Fibroblast of villous mesenchyme (primary cell): ENCODE measurements around the gene DDX49. TPM values are rescaled to one million over a fixed set of nuclear protein-coding genes. Genes with fewer than 3 reads are reported as not detected.

Source experiments
- DNase-seq: peaks from one replicate; pipeline ENCODE4 v3.0.0-alpha.2; 2010; ENCODE audit warnings: low read depth
- H3K4me3 ChIP-seq: 2 replicates; pipeline ENCODE4 v1.5.1; 2011; ENCODE audit warnings: low read depth, mild to moderate bottlenecking, low read length
- total RNA-seq: library from RNA; depleted of rRNA; stranded (reverse); fragments of >200 nt; gene quantifications from 2 replicates; pipeline ENCODE4 v1.2.3, GENCODE V29; 2012
- TF ChIP-seq, protein P1 (sequence below): IDR thresholded peaks from 2 replicates; pipeline ENCODE4 v1.5.1; 2012; ENCODE audit warnings: low read depth, mild to moderate bottlenecking, low read length; ENCODE audit not compliant: insufficient read depth

DDX49 gene
- total RNA-seq, 1 donor: 48.4 TPM

DNA sequence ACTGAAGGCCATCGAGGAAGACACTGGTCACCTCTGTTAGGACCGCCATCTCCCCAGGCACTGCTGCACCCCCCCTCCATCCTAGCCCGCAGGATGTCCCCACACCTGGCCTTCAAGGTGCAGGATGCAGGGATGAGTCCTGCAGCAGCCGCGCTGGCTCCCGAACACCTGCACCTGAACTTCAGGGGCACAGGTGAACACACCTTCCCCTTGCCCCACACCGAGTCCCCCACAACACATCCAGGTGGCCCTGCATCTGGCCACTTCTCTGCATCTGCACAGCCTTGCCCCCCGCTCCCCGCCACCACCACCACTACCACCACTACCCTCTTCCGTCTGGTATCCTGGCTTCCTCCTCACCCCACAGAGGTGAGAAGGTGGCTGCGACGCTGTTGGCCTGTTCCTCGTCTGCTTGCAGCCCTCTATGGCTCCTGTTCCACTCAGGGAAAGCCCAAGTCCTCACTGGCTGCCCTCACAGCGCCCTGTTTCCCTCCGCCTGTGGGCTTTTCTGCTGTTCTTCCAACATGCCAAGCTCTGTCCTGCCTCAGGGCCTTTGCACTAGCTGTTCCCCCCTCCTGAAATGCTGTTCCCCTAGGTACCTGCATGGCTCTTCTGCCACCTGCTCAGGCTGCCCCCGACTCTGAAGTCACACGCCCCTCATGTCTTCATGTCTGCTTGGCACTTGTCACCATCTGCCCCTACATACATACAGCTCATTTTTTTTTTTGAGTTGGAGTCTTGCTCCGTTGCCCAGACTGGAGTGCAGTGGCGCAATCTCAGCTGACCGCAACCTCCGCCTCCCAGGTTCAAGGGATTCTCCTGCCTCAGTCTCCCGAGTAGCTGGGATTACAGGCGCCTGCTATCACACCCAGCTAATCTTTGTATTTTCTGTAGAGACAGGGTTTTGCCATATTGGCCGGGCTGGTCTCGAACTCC is 22.2 kb upstream of the DDX49 start:
- TF ChIP-seq, protein P1, sequence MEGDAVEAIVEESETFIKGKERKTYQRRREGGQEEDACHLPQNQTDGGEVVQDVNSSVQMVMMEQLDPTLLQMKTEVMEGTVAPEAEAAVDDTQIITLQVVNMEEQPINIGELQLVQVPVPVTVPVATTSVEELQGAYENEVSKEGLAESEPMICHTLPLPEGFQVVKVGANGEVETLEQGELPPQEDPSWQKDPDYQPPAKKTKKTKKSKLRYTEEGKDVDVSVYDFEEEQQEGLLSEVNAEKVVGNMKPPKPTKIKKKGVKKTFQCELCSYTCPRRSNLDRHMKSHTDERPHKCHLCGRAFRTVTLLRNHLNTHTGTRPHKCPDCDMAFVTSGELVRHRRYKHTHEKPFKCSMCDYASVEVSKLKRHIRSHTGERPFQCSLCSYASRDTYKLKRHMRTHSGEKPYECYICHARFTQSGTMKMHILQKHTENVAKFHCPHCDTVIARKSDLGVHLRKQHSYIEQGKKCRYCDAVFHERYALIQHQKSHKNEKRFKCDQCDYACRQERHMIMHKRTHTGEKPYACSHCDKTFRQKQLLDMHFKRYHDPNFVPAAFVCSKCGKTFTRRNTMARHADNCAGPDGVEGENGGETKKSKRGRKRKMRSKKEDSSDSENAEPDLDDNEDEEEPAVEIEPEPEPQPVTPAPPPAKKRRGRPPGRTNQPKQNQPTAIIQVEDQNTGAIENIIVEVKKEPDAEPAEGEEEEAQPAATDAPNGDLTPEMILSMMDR: no peak
- no peak overlapping the region for H3K4me3 ChIP-seq
- DNase-seq: no peak

DNA sequence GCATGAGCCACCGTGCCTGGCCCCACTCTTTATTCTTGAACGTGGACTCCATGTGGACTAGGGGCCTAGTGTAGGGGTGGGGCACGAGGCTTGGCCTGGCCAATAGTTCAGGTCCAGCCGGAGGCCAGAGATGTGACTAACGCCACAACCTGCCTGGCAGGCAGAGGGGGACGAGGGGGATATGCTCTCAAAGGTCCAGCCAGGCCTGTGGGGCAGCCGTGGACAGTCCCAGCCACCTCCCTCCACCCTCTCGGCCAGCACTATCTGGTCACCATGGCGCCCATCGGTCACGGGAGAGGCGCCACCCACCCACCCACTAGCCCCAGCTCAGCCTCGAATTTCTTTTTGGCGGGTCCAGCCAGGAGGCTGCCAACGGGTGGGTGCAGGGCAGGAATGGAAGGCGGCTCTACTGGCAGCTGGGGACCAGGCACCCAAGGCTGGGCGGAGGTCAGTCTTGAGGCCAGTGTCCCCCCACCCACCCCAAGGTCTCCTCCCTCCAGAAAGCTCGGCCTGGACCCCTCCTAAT is 21.4 kb upstream of the DDX49 start:
- DNase-seq: no peak
- TF ChIP-seq, protein P1: no peak
- H3K4me3 ChIP-seq: no peak overlapping the region

GRCh38 chr19:18898607-18899408 is 20.7 kb upstream of the DDX49 start:
- H3K4me3 ChIP-seq: no peak overlapping the region
- no peak for DNase-seq
- TF ChIP-seq, protein P1: no peak

DNA sequence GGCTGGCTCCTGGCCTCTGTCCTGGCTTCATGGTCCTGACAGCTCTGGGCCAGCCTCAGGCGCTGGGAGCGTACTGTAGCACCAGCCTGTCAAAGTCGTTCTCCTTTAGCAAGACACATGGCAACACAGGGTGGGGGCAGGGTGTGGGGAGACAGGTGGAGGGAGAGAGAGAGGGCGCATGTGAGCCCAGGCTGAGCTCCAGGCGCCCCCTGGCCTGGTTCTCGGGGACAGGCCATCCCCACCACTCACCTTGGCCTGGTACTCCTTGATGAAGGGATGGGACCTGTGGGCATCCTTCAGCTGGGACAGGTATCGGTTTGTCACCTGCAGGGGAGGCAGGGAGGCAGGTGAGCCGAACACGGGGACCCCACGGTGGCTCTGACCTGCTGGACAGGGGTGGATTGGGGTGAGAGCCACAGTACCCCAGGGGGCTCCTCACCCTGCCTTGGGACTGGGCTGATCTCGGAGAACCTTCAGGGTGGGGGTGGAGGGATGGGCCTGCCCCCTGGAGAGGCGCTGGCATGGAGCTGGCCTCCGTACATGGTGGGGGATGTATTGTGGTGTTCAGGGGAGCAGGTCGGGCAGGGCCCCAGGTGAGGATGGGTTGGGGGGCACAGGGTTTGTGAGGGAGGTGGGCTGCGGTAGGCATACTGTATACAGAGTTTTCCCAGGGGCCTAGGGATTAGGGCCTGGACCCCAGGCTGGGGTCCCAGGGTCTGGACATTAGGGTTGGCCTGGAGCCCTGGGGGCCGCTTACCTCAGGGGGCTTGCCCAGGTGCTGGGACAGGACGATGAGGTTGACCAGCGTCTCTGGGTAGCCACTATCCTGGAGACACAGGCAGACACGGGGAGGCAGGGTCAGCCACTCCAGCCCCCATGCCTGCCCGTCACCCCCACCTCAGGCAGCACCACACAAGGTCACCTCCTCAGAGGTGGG is 19.6 kb upstream of the DDX49 start:
- DNase-seq: no peak
- TF ChIP-seq, protein P1: no peak

DNA sequence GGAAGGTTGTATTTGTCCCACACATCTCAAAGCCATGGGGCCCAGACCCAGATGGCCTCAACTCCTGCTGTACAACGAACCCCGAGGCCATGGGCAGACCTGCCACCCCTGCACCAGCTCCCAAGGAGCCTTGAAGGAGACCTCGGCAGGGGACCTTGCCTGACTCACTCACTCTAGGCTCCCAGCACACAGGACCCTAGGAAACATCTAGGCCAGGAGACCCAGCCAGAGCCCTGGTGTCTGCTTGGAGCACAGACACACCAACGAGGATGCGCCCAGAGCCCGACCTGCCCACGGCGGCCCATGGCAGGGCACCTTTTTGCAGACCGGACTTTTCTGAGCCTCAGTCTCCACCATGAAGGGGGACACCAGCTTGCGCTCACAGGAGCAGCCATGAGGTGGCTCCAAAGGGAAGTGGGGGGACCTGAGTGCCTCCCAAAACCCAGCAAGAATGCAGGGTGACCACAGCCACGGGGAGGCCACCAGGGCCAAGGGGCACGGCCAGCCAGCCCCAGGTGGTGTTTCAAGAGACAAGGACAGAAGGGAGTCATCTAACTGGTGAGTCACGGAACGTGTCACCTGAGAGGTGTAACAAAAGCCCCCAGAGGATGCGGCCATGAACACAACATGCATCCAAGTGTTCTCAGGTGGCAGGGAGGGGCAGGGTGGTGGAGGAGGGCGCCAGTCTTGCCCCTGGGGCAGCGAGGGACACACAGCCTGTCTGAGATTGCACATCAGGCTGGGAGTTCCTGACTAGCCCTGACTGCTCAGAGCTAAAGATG is 18.6 kb upstream of the DDX49 start:
- TF ChIP-seq, protein P1: no peak
- no peak overlapping the region for H3K4me3 ChIP-seq
- DNase-seq: no peak

More for the DNA sequence above, 19.6 kb upstream of the DDX49 start:
- no peak overlapping the region for H3K4me3 ChIP-seq
